Measurements from ENCODE around the gene SELPLG. TPM values are rescaled to one million over a fixed set of nuclear protein-coding genes. Genes with fewer than 3 reads are reported as not detected.
"Not testable (repeated sequence)": the region's sequence is repeated elsewhere in the genome, so short reads cannot be mapped to it uniquely, and the experiment has no call there.

Gene SELPLG
- total RNA-seq, 1 donor from 2014 or later: 0.51 TPM

- peak; percentile 81 for DNase-seq (ENCODE audit: low read depth, low spot score)
These were observed 30.9 kb upstream of the SELPLG start for GRCh38 chr12:108664338-108665258.

GRCh38 chr12:108663324-108664015, 29.8 kb upstream of the SELPLG start:
- Mint-ChIP-seq H3K4me1 (peaks cover 43% of the 10 kb centered on the region), H3K36me3 (ENCODE audit: low read depth) (peaks cover 9% of the 10 kb centered on the region), H3K27ac (ENCODE audit: unreplicated experiment) (peak overlapping the region; percentile 37), H3K27me3 (ENCODE audit: low read depth) (no peaks in the 10 kb centered on the region), H3K4me3 (no peak overlapping the region), H3K9me3 (no peaks in the 10 kb centered on the region)
- TF ChIP-seq CTCF (conservative IDR thresholded peaks at IDR 0.05): no peak
- no peak for DNase-seq (ENCODE audit: low read depth, low spot score)

More at GRCh38 chr12:108664338-108665258, 30.9 kb upstream of the SELPLG start:
- Mint-ChIP-seq H3K9me3 (no peaks in the 10 kb centered on the region), H3K4me3 (no peak overlapping the region), H3K27me3 (ENCODE audit: low read depth) (no peaks in the 10 kb centered on the region), H3K27ac (ENCODE audit: unreplicated experiment) (peak overlapping the region; percentile 58), H3K36me3 (ENCODE audit: low read depth) (peaks cover 7% of the 10 kb centered on the region), H3K4me1 (peaks cover 46% of the 10 kb centered on the region)
- TF ChIP-seq CTCF (conservative IDR thresholded peaks at IDR 0.05): peak; percentile 95

DNA sequence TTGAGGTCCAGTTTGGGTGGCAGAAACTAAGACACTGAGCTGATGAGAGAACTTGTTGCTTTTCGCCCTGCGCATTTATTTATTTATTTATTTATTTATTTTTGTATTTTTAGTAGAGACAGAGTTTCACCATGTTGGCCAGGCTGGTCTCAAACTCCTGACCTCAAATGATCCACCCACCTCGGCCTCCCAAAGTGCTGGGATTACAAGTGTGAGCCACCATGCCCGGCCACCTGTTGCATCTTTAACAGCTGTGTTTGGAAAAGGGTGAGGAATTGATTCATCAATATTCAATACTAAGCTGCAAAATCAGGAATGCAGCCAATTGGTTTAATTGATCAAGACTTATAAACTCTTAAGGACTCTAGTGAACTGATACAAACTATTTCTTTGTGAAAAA, 24.4 kb upstream of the SELPLG start:
- H3K9me3 Mint-ChIP-seq; H3K27ac Mint-ChIP-seq (ENCODE audit: unreplicated experiment); DNase-seq (ENCODE audit: low read depth, low spot score); H3K27me3 Mint-ChIP-seq (ENCODE audit: low read depth); H3K4me3 Mint-ChIP-seq: not testable (repeated sequence)
- Mint-ChIP-seq H3K36me3 (ENCODE audit: low read depth) (peaks cover 18% of the 10 kb centered on the region), H3K4me1 (peaks cover 15% of the 10 kb centered on the region)

GRCh38 chr12:108657130-108657745, 23.5 kb upstream of the SELPLG start:
- no peak for DNase-seq (ENCODE audit: low read depth, low spot score)
- Mint-ChIP-seq H3K4me3 (no peak overlapping the region), H3K27ac (ENCODE audit: unreplicated experiment) (peak overlapping the region; percentile 73), H3K27me3 (ENCODE audit: low read depth) (no peaks in the 10 kb centered on the region), H3K4me1 (peaks cover 15% of the 10 kb centered on the region), H3K9me3 (no peaks in the 10 kb centered on the region), H3K36me3 (ENCODE audit: low read depth) (peaks cover 15% of the 10 kb centered on the region)
- no peak for TF ChIP-seq CTCF (conservative IDR thresholded peaks at IDR 0.05)

GRCh38 chr12:108656247-108656646, 22.6 kb upstream of the SELPLG start:
- not testable (repeated sequence) for H3K27me3 Mint-ChIP-seq (ENCODE audit: low read depth); H3K4me3 Mint-ChIP-seq; DNase-seq (ENCODE audit: low read depth, low spot score); H3K9me3 Mint-ChIP-seq
- Mint-ChIP-seq H3K27ac (ENCODE audit: unreplicated experiment) (peak overlapping the region; percentile 35), H3K36me3 (ENCODE audit: low read depth) (peaks cover 15% of the 10 kb centered on the region), H3K4me1 (peaks cover 15% of the 10 kb centered on the region)

GRCh38 chr12:108655812-108656175, 22.1 kb upstream of the SELPLG start:
- H3K9me3 Mint-ChIP-seq; DNase-seq (ENCODE audit: low read depth, low spot score); H3K27ac Mint-ChIP-seq (ENCODE audit: unreplicated experiment); H3K4me3 Mint-ChIP-seq; H3K27me3 Mint-ChIP-seq (ENCODE audit: low read depth): not testable (repeated sequence)
- Mint-ChIP-seq H3K4me1 (peaks cover 15% of the 10 kb centered on the region), H3K36me3 (ENCODE audit: low read depth) (peaks cover 15% of the 10 kb centered on the region)

GRCh38 chr12:108654622-108655021, 20.9 kb upstream of the SELPLG start:
- peaks cover 15% of the 10 kb centered on the region for H3K36me3 Mint-ChIP-seq (ENCODE audit: low read depth)
- not testable (repeated sequence) for DNase-seq (ENCODE audit: low read depth, low spot score); H3K4me3 Mint-ChIP-seq; H3K9me3 Mint-ChIP-seq; H3K27me3 Mint-ChIP-seq (ENCODE audit: low read depth); H3K27ac Mint-ChIP-seq (ENCODE audit: unreplicated experiment)
- H3K4me1 Mint-ChIP-seq: peaks cover 15% of the 10 kb centered on the region
